ENCODE results near the gene ACER3. TPM values are rescaled to one million over a fixed set of nuclear protein-coding genes. Genes with fewer than 3 reads are reported as not detected.
"Not testable (repeated sequence)": the region's sequence is repeated elsewhere in the genome, so short reads cannot be mapped to it uniquely, and the experiment has no call there.

Gene ACER3
- total RNA-seq, 1 donor from 2014 or later, result 46.5 TPM

DNA sequence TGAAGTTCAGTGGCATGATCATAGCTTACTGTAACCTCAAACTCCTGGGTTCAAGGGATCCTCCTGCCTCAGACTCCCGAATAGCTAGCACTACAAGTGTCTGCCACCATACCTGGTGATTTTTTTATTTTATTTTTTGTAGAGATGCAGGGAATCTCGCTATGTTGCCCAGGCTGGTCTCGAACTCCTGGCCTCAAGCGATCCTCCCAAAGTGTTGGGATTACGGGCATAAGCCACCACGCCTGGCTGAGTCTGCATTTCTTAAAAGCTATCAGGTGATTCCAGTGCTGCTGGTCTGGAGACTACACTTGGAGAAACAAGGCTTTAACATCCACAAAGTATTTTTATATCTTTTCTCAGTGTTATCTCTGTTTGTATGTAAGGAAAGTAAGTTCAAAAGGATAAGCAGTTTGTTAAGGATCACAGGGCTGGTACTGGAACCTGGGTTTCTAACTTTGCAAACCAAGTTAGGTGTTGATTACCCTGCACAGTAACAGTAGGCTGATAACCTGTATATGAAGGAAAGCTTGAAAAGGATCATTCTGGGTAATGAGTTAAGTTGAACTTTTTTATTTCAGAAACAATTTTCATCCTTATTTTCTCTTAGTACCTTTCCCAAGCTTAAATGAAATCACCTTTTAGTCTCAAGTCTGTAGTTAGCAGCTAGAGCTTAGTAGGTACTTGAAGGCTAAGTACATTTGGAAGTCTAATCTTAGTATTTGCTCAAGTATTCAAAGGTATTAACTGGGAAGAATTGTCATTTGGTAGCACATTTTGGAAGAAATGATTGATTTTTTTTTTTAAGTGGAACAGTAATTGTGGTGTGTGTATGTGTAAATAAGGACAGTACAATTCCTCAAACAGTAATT lies 12.5 kb downstream of the ACER3 start:
- no peak for DNase-seq (ENCODE audit: low spot score)

DNA sequence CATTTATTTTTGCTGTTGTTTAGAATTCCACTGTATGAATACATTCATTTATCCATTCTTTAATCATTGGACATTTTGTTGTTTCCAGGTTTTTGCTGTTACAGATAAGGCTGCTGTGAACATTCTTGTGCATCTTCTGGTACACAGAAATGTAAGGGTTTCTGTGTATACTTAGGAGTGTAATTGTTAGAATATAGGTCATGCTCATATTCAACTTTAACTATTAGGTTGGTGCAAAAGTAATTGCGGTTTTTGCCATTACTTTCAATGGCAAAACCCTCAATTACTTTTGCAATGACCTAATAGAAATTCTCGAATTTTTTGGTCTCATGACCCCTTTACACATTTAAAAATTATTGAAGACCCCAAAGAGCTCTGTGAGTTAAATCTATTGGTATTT lies 17.3 kb downstream of the ACER3 start:
- no peak for DNase-seq (ENCODE audit: low spot score)

DNA sequence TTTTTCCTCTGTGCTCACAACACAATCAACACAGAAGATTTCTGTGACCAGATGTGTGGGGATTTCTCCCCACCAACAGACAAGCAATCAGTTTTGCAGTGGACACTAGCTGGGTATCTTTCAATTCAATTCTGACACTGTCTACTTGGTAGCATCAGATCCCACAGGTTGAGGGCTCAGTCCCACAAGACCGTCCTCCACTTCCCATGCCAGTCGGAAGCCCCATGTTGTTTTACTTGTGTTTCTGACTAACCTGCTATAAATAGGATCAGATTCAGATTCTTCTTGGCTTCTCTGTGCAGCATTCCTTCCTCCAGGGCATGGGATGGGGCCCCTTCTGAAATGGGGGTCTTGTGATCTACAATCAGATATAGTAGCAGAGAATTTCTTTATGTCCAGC lies 19.6 kb downstream of the ACER3 start:
- no peak for DNase-seq (ENCODE audit: low spot score)

DNA sequence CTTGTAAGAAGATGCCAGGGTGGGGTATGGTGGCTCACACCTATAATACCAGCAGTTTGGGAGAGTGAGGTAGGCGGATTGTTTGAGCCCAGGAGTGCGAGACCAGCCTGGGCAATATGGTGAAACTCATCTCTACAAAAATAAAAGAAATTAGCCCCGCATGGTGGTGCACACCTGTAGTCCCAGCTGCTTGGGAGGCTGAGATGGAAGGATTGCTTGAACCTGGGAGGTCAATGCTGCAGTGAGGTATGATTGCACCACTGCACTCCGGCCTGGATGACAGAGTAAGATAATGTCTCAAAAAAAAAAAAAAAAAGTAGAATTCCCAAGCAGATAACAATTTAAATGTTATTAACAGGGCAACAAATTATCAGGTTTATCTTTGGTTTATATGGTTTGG lies 20.2 kb downstream of the ACER3 start:
- DNase-seq (ENCODE audit: low spot score), result no peak

DNA sequence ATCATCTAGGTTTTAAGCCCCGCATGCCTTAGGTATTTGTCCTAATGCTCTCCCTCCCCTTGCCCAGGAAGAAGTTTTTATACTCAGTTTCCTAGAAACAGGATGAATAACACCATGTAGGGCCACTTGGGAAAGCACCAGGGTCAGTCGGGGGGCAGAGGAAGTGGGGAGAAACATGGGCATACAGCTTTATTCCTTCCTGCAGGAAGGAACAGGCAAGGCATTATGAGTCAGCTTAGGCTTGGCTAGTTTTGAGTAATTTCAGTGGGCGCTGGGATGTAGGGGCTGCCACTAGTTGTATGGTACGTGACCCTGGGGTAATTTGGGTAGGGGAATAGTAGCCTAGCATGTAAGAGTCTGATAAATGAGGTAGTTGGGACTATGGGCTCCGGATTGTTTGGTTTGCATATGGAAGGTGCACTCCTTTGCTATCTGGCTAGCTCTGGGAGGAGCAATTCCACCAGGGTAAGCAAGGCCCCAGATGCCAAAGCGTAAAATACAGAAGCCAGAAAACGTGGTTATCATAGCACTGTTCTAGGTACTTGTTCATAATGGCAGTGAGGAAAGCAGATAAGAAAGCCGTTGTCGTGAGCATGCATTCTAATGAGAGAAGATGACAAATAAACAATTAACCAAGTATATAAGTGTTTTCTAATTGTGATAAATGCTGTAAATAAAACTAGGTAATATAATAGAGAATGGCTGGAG lies 24.8 kb downstream of the ACER3 start:
- DNase-seq (ENCODE audit: low spot score), result no peak

- no peak for DNase-seq (ENCODE audit: low spot score)
Measured at GRCh38 chr11:76888989-76889388, 28.3 kb downstream of the ACER3 start.

DNA sequence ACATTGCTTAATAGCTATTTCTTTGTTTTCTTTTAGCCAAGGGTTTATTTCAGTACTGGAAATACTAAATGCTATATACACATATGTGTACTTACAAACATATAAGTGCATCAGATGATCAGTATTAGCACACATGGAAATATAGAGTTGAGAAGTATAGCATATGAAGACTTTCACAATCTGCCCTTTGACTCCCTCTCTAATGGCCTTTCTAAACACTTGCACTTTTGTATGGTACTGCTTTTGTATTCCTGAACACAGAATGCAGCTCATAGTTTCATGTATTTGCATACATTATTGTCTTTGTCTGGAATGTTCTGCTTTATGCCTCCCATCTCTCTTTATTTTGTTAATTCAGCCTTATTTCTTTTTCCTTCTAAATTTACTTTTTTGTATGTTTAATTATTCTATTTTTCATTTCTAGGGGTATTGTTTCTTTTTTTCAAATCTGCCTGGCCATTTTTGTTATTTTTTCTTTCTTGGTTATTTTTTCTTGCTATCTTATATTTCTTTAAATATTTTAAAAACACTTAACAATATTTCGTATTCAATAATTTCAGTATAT lies 28.8 kb downstream of the ACER3 start:
- DNase-seq (ENCODE audit: low spot score), result no peak

- no peak for DNase-seq (ENCODE audit: low spot score)
Measured at GRCh38 chr11:76890329-76890728, 29.6 kb downstream of the ACER3 start.

- DNase-seq (ENCODE audit: low spot score), result no peak
Measured at GRCh38 chr11:76891285-76891684, 30.6 kb downstream of the ACER3 start.

DNA sequence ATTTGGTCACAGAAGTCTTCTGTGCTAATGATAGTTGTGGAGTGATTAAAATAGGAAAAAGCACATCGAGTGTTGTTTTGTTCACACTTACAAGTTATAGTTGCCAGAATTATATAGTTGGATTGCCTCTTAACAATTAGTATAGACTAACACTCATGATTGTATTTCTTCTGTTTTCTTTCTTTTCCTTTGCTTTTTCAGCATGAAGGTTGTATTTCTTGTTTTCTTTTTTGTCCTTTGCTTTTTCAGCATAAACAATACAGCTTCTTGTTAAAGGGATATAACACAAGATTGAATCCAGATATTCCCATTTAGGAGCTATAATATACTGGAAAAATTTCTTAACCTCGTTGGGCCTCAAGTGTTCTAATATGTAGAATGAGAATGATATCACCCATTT lies 31.1 kb downstream of the ACER3 start:
- DNase-seq (ENCODE audit: low spot score), result no peak

DNA sequence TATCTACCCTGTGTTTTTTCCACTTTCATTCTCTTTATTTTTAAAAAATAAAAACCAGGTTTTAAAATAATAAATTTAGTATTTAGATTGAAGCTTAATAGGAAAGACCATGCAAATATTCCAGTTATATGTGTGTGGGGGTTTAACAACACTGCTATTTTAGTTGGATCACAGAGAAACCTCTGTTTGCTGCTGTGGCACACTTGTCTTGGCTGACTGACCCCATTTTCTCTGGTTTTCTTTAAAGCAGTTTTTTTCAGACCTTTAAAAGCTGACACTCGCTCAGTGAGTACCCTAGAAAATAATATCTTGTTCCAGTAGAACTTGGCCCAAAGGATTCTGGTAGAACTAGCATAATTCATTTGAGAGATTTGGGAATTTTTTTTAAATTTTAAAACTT lies 31.6 kb downstream of the ACER3 start:
- no peak for DNase-seq (ENCODE audit: low spot score)

DNA sequence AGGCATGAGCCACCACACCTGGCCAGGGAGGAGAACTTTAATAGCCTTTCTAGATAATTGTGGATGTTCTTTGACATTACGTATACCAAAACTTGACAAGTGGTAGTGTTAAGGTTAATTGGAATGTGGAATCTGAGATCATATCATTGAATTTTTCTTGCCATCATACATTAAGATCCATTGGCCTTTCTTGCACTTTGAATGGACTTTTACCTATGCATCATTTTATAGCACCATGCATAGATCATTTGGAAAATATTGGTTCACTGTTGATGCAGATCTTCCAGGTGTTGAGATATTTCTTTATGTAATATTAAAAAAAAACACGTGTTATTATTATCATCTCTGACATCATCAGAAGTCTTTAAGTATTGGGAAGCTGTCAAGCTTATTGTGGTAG lies 36.5 kb downstream of the ACER3 start:
- no peak for DNase-seq (ENCODE audit: low spot score)

DNA sequence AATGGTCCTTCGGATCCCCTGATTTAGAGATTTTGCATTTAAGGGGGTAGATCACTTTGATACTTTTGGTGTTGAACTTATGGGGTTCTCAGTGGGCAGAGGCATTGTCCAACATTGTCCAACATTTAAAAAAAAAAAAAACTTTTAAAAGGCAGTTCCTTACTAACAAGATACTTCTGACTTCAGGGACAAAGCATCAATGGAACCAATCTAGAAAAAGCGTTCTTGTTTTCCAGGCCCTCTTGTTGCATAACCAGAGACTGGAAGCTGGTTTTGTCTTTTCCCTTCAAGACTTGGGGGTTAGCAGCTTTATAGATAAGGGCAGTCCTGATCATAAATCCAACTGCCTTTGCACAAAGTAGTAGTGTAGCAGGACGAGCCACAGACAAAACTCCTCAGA lies 40.4 kb downstream of the ACER3 start:
- no peak for DNase-seq (ENCODE audit: low spot score)

DNA sequence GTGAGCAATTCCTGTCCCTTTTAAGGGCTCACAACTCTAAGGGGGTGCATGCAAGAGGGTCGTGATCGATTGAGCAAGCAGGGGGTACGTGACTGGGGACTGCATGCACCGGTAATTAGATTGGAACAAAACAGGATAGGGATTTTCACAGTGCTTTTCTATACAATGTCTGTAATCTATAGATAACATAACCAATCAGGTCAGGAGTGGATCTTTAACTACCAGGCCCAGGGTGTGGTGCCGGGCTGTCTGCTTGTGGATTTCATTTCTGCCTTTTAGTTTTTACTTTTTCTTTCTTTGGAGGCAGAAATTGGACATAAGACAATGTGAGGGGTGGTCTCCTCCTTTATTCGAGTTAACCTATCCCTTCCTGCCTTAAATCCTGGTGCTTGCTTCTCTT lies 40.9 kb downstream of the ACER3 start:
- DNase-seq (ENCODE audit: low spot score), result not testable (repeated sequence)

GRCh38 chr11:76902121-76903014 lies 41.6 kb downstream of the ACER3 start:
- DNase-seq (ENCODE audit: low spot score), result no peak

DNA sequence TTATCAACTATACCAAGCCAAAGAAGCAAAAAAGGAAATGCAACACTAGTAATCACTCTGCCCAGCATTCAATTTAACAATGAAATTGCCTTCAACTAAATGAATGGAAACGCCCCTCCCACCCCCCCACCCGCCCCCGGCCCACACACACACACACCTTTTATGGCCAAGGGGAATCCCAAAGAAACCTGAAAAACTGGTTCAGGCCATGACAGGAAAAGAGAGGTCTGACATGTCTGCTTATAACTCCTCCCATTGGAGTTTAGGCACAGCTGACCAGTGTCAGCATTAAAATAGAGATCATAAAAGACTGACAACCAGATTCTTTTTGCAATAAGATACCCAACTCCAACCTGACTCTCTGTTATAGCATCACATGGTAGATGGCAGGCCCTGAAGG lies 42.6 kb downstream of the ACER3 start:
- DNase-seq (ENCODE audit: low spot score), result no peak

- DNase-seq (ENCODE audit: low spot score), result no peak
Measured at GRCh38 chr11:76910620-76911414, 50.1 kb downstream of the ACER3 start.

- no peak for DNase-seq (ENCODE audit: low spot score)
Measured at GRCh38 chr11:76911415-76911808, 50.7 kb downstream of the ACER3 start.

GRCh38 chr11:76916712-76917111 lies 56.0 kb downstream of the ACER3 start:
- no peak for DNase-seq (ENCODE audit: low spot score)

GRCh38 chr11:76918941-76919386 lies 58.2 kb downstream of the ACER3 start:
- DNase-seq (ENCODE audit: low spot score), result no peak

Measured in mesenteric fat pad (tissue), 1 donor.